ENCODE data around the gene C1QTNF9. TPM values are rescaled to one million over a fixed set of nuclear protein-coding genes. Genes with fewer than 3 reads are reported as not detected.
A peak's percentile ranks its signal among the peaks of the same experiment; 100 is the strongest.

The C1QTNF9 gene
- total RNA-seq, 2 experiments from 2014 or later: not detected

- peaks cover 86% of the 10 kb centered on the region for H3K4me1 Mint-ChIP-seq
- DNase-seq: peak; percentile 80
- intact Hi-C loops (cut with DNase I, micrococcal nuclease): loop anchor here (1.0 to 10.0 kb wide), 8 partner anchors 21 to 1015 kb away; partner anchors contain the start of gene MTMR6 (in 2 of the 2)
- H3K36me3 Mint-ChIP-seq (ENCODE audit: low read depth): peaks cover 36% of the 10 kb centered on the region
- H3K9me3 Mint-ChIP-seq (ENCODE audit: low read depth): no peaks in the 10 kb centered on the region
- H3K27ac Mint-ChIP-seq: peak overlapping the region; percentile 97
- peak overlapping the region; percentile 87 for H3K4me3 Mint-ChIP-seq
- ChIA-PET CTCF (interaction anchor here (1.2 to 3.3 kb wide), 2 partner anchors 7 to 18 kb away, joined by 3 to 18 read pairs; no protein-coding TSS in a partner anchor), POLR2A (interaction anchor here (0.6 to 3.3 kb wide), 4 partner anchors 8 to 20 kb away, joined by 3 to 18 read pairs (median 8); no protein-coding TSS in a partner anchor)
- ATAC-seq: peak; percentile 58
- no peaks in the 10 kb centered on the region for H3K27me3 Mint-ChIP-seq
Measured at GRCh38 chr13:24271601-24272451, 37.6 kb upstream of the C1QTNF9 start.

DNA sequence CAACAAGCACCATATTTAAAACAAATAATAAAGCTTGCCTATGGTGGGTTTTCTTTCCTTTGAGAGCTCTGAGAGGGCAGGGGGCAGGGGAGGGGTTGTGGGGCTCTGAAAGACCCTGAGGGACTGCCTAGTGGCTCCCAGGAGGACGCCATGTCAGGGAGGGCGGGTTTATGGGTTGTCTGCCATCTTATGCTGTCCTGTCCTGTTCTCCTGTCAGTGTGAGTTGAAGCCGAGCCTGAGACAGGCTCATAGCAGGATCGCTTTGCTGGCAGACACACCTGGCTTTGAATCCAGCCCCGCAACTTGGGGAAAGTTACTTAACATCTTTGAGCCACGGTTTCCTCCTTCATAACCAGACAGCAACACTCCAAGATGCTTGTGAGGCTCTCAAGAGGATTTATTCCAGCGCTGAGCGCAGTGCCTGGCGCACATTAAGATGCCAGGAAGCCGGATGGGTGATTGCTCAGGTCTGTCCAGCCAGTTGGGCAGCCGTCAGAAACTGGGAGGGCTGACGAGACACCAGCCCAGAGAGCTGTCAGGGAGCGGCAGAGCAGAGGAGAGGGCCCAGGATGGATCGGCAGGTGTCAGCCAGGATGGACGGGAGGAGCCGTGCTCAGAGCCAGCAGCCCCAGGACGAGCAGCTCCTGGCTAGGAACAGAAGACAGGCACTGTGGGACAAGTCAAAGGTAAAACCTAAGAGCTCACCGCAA, 36.8 kb upstream of the C1QTNF9 start:
- Mint-ChIP-seq H3K4me3 (peak overlapping the region; percentile 87), H3K36me3 (ENCODE audit: low read depth) (peaks cover 39% of the 10 kb centered on the region), H3K9me3 (ENCODE audit: low read depth) (no peaks in the 10 kb centered on the region), H3K27me3 (no peaks in the 10 kb centered on the region), H3K27ac (peak overlapping the region; percentile 97), H3K4me1 (peaks cover 87% of the 10 kb centered on the region)
- POLR2A ChIA-PET: interaction anchor here (0.8 kb wide), 1 partner anchor 13 kb away, joined by 3 read pairs; no protein-coding TSS in a partner anchor
- ATAC-seq (no peak), DNase-seq (peak; percentile 49)
- intact Hi-C loops (cut with DNase I, micrococcal nuclease): loop anchor here (5.0 to 10.0 kb wide), 4 partner anchors 95 to 1015 kb away; partner anchors contain the start of gene MTMR6 (in 2 of the 2)
- CTCF ChIA-PET: interaction anchor here (0.8 to 3.3 kb wide), 3 partner anchors 8 to 19 kb away, joined by 3 to 18 read pairs (median 3); no protein-coding TSS in a partner anchor

DNA sequence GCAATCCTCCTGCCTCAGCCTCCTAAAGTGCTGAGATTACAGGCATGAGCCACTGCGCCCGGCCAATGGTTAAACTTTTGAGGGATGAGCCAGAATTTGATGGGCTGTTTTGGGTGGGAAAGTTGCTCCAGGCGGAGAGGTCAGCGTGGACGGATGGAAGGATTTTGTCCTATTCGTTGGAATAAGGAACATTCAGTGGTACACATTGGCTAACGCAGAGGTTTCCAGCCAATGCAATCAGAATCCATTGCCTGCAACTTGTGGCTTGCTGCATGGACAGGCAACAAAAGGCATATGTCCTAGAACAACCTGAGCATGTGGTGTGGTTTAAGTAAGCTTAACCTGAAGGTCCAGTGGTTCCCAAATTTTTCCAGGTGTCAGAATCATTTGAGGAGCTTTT, 35.5 kb upstream of the C1QTNF9 start:
- H3K27me3 Mint-ChIP-seq: no peaks in the 10 kb centered on the region
- peaks cover 38% of the 10 kb centered on the region for H3K36me3 Mint-ChIP-seq (ENCODE audit: low read depth)
- ATAC-seq (no peak), DNase-seq (no peak)
- CTCF ChIA-PET: interaction anchor here (1.1 to 3.3 kb wide), 7 partner anchors 9 to 238 kb away, joined by 3 to 18 read pairs (median 5); no protein-coding TSS in a partner anchor
- POLR2A ChIA-PET: interaction anchor here (1.1 to 1.6 kb wide), 6 partner anchors 10 to 113 kb away, joined by 3 to 13 read pairs (median 5); partner anchors contain the start of gene SPATA13
- H3K4me1 Mint-ChIP-seq: peaks cover 86% of the 10 kb centered on the region
- H3K9me3 Mint-ChIP-seq (ENCODE audit: low read depth): no peaks in the 10 kb centered on the region
- intact Hi-C loops (cut with DNase I, micrococcal nuclease): loop anchor here (1.0 to 10.0 kb wide), 8 partner anchors 9 to 1013 kb away; partner anchors contain the start of genes MTMR6 (in 2 of the 2) and PARP4 (in 1 of the 2)
- peak overlapping the region; percentile 87 for H3K4me3 Mint-ChIP-seq
- peak overlapping the region; percentile 97 for H3K27ac Mint-ChIP-seq

DNA sequence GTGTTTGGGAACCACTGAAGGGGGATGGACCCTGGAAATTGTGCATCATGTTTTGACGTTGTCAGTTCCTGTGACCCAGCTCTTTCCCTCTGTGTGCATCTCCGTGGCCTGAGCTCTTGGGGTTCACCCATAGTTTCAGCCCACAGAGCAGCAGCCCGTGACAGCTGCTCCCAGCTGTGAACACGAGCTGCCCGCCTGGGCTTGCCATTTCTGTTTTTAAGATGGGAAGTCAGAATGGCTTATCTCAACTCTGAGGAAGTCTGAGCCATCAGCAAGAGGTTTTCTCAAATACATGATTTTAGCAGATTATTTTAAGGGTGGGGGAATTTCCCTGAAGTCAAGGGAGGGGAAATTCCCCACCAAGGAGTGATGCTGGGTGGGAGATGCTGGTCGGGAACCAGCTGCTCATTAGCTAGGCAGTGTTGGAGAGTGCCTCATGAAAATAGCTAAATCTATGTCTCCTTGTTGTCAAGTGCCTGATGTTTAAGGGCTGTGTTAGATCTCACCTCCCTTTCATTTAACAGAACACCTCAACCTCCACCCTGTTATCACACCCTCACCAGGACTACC, 34.8 kb upstream of the C1QTNF9 start:
- Mint-ChIP-seq H3K27me3 (no peaks in the 10 kb centered on the region), H3K9me3 (ENCODE audit: low read depth) (no peaks in the 10 kb centered on the region), H3K27ac (peak overlapping the region; percentile 97), H3K4me1 (peaks cover 87% of the 10 kb centered on the region), H3K36me3 (ENCODE audit: low read depth) (peaks cover 43% of the 10 kb centered on the region), H3K4me3 (peak overlapping the region; percentile 87)
- DNase-seq (peak; percentile 88), ATAC-seq (peak; percentile 66)
- ChIA-PET POLR2A (interaction anchor here (0.6 to 1.6 kb wide), 8 partner anchors 10 to 122 kb away, joined by 3 to 13 read pairs (median 4); partner anchors contain the start of gene SPATA13), CTCF (interaction anchor here (0.8 to 3.3 kb wide), 9 partner anchors 9 to 237 kb away, joined by 3 to 18 read pairs (median 5); no protein-coding TSS in a partner anchor)
- intact Hi-C loops (cut with DNase I, micrococcal nuclease): loop anchor here (1.0 to 10.0 kb wide), 8 partner anchors 9 to 1013 kb away; partner anchors contain the start of genes MTMR6 (in 2 of the 2) and PARP4 (in 1 of the 2)

- intact Hi-C loops (cut with DNase I, micrococcal nuclease): loop anchor here in 1 of 2 experiments (2.0 to 10.0 kb wide), 2 partner anchors 238 to 1010 kb away; partner anchors contain the start of genes MTMR6 and PARP4
- Mint-ChIP-seq H3K27ac (peak overlapping the region; percentile 97), H3K36me3 (ENCODE audit: low read depth) (peaks cover 45% of the 10 kb centered on the region), H3K4me1 (peaks cover 88% of the 10 kb centered on the region), H3K27me3 (no peaks in the 10 kb centered on the region), H3K4me3 (peak overlapping the region; percentile 87), H3K9me3 (ENCODE audit: low read depth) (no peaks in the 10 kb centered on the region)
- ATAC-seq: no peak
- ChIA-PET POLR2A (interaction anchor here (0.7 to 1.6 kb wide), 5 partner anchors 11 to 114 kb away, joined by 3 to 13 read pairs (median 6); partner anchors contain the start of gene SPATA13), CTCF (interaction anchor here (0.8 to 3.3 kb wide), 8 partner anchors 9 to 237 kb away, joined by 3 to 18 read pairs (median 4); no protein-coding TSS in a partner anchor)
- DNase-seq: no peak
Measured at GRCh38 chr13:24275041-24275440, 34.3 kb upstream of the C1QTNF9 start.

- H3K27ac Mint-ChIP-seq: peak overlapping the region; percentile 97
- H3K4me1 Mint-ChIP-seq: peaks cover 92% of the 10 kb centered on the region
- intact Hi-C loops (cut with DNase I, micrococcal nuclease): loop anchor here in 1 of 2 experiments (10.0 kb wide), 1 partner anchor 1008 kb away; the partner anchor contains the start of gene MTMR6
- H3K27me3 Mint-ChIP-seq: no peaks in the 10 kb centered on the region
- POLR2A ChIA-PET: no interaction called here
- no peaks in the 10 kb centered on the region for H3K9me3 Mint-ChIP-seq (ENCODE audit: low read depth)
- CTCF ChIA-PET: interaction anchor here (1.0 kb wide), 1 partner anchor 48 kb away, joined by 4 read pairs; no protein-coding TSS in a partner anchor
- DNase-seq: no peak
- ATAC-seq: peak; percentile 9
- peak overlapping the region; percentile 1 for H3K4me3 Mint-ChIP-seq
- H3K36me3 Mint-ChIP-seq (ENCODE audit: low read depth): peaks cover 40% of the 10 kb centered on the region
Measured at GRCh38 chr13:24276306-24276705, 33.1 kb upstream of the C1QTNF9 start.

DNA sequence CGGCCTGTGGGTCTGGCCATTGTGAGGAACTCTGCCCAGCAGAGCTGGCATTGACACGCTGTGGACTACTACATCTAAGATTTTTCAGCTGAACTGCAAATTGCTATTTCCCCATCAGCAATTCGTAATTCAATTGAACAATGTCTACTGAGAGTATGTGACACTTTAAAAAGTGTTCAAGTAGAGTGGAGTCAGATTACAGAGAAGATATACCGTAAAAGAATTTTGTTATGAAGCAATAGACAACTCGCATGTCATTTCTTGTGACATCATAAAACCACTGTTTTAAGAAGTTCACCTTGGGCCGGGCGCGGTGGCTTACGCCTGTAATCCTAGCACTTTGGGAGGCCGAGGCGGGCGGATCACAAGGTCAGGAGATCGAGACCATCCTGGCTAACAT, 32.5 kb upstream of the C1QTNF9 start:
- Mint-ChIP-seq H3K27ac (peak overlapping the region; percentile 55), H3K4me3 (no peak overlapping the region)
- intact Hi-C loops (cut with DNase I, micrococcal nuclease): loop anchor here in 1 of 2 experiments (10.0 kb wide), 1 partner anchor 1008 kb away; the partner anchor contains the start of gene MTMR6

DNA sequence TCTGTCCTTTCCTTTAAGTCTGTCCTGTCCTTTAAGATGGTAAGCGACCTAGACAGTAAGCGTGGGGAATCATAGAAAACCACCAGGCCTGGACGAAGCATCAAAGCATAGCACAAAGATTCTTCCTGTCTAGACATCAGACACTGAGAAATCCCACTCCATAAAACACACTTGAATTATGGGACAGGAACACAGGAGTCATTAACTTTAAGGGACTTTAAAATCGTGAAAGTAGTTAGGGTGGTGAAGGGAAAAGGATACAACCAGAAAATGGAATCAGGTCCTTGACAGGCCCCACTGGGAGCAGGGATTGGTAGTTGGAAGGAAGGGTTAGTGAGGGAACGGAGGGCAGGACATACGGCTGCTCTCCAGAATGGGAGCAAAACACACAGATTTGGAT, 31.6 kb upstream of the C1QTNF9 start:
- peaks cover 93% of the 10 kb centered on the region for H3K4me1 Mint-ChIP-seq
- no peaks in the 10 kb centered on the region for H3K27me3 Mint-ChIP-seq
- CTCF ChIA-PET: interaction anchor here (1.2 kb wide), 1 partner anchor 13 kb away, joined by 4 read pairs; no protein-coding TSS in a partner anchor
- ATAC-seq: no peak
- DNase-seq: no peak
- H3K27ac Mint-ChIP-seq: peak overlapping the region; percentile 58
- intact Hi-C loops (cut with DNase I, micrococcal nuclease): loop anchor here in 1 of 2 experiments (10.0 kb wide), 1 partner anchor 1007 kb away; the partner anchor contains the start of gene MTMR6
- peaks cover 40% of the 10 kb centered on the region for H3K36me3 Mint-ChIP-seq (ENCODE audit: low read depth)
- POLR2A ChIA-PET: interaction anchor here (0.6 kb wide), 1 partner anchor 81 kb away, joined by 3 read pairs; no protein-coding TSS in a partner anchor
- H3K4me3 Mint-ChIP-seq: no peak overlapping the region
- H3K9me3 Mint-ChIP-seq (ENCODE audit: low read depth): no peaks in the 10 kb centered on the region

More for the DNA sequence above, 32.5 kb upstream of the C1QTNF9 start:
- ChIA-PET CTCF (interaction anchor here (0.6 to 1.0 kb wide), 2 partner anchors 48 to 559 kb away, joined by 3 to 4 read pairs; no protein-coding TSS in a partner anchor), POLR2A (interaction anchor here (0.7 kb wide), 1 partner anchor 1013 kb away, joined by 7 read pairs; no protein-coding TSS in a partner anchor)
- peaks cover 92% of the 10 kb centered on the region for H3K4me1 Mint-ChIP-seq
- H3K36me3 Mint-ChIP-seq (ENCODE audit: low read depth): peaks cover 37% of the 10 kb centered on the region
- H3K27me3 Mint-ChIP-seq: no peaks in the 10 kb centered on the region
- H3K9me3 Mint-ChIP-seq (ENCODE audit: low read depth): no peaks in the 10 kb centered on the region
- DNase-seq: no peak
- no peak for ATAC-seq

DNA sequence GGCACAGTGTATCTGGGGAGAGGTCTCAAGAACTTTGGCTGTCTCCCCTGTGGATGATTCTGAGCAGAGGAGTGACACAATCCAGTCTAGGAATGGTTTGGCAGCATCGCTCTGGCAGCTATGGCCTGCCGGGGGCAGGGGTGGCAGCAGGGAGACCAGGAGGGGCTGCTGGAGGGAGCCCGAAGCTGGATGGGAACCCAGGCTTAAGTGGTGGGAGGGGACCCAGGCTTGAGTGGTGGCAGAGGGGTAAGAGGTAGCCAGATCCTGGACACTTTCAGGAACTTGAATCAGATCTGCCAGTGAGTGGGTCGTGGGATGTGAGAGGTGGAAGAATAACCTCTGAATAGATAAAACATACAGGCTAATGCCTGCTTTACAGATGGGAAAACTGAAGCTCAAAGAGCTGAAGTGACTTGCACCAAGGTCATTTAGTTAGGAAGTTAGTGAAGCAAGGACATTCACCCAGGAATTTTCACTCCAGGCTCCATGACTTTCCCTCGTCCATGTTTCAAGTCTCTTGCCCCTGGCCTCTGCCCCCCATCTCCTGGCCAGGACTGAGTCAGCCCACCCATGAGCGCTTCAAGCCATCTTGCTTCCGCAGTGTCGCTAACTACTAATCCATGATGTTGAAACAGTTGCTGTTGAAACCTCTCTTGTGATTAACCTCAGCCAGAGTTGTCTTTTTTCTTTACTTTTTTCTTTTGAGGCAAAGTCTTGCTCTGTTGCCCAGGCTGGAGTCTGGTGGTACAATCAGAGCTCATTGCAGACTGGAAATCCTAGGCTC, 29.9 kb upstream of the C1QTNF9 start:
- ATAC-seq: no peak
- Mint-ChIP-seq H3K27ac (peak overlapping the region; percentile 84), H3K4me3 (no peak overlapping the region), H3K36me3 (ENCODE audit: low read depth) (peaks cover 43% of the 10 kb centered on the region), H3K9me3 (ENCODE audit: low read depth) (no peaks in the 10 kb centered on the region), H3K4me1 (peaks cover 81% of the 10 kb centered on the region), H3K27me3 (no peaks in the 10 kb centered on the region)
- intact Hi-C loops (cut with DNase I, micrococcal nuclease): loop anchor here in 1 of 2 experiments (10.0 kb wide), 1 partner anchor 1005 kb away; the partner anchor contains the start of gene MTMR6
- DNase-seq: no peak
- POLR2A ChIA-PET: interaction anchor here (0.6 to 1.8 kb wide), 2 partner anchors 8 to 807 kb away, joined by 3 to 5 read pairs; no protein-coding TSS in a partner anchor
- CTCF ChIA-PET: interaction anchor here (0.6 kb wide), 2 partner anchors 12 to 226 kb away, joined by 3 read pairs; no protein-coding TSS in a partner anchor
